ENCODE measurements around the gene SH3BP2. TPM values are rescaled to one million over a fixed set of nuclear protein-coding genes. Genes with fewer than 3 reads are reported as not detected.

The SH3BP2 gene
- total and polyA plus RNA-seq, 10 of the 15 experiments (the other 5 are each of a cell fraction or from before 2014, with no cell fraction given): 1.1 to 61.8 (median 23.9) TPM

DNA sequence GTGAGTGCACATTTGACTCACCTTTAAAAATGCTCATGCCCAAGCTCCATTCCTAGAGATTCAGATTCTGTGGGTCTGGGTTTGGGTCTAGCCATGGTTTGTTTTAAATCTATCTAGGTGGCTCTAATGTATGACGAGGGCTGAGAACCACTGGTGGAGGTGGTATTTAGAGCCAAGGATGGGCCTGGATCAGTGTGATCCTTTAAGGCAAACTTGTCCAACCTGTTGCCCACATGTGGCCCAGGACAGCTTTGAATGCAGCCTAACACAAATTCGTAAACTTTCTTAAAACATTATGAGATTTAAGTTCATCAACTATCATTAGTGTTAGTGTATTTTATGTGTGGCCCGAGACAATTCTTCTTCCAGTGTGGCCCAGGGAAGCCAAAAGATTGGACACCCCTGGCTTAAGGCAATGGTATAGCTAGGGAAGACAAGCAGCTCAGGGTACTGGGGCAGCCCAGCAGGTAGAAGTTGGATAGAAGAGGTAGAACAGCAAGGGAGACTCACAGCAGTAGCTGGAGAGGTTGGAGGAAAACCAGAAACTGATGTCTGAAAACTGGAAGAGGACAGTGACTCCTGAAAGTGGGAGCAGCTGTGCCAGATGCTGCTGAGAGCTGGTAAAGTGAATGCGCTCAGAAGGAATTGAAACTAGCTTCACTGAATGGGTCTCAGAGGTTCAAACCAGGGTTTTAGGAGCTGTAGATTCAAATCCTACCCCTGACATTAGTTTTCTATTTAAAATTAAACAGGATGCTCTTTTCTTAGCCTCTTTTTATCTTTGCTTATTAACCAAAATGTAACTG, 68.9 kb downstream of the SH3BP2 start:
- Histone ChIP-seq H3K36me3 (ENCODE audit: control insufficient read depth in 2 of 2, insufficient read depth in 2 of 2, low read length in 1 of 2) (no peaks in the 10 kb centered on the region; a peak in 1 of 4 replicates), H3K9me3 (replicated peaks; ENCODE audit: control insufficient read depth, insufficient read depth, low read length) (no peaks in the 10 kb centered on the region), H3K4me3 (no peak overlapping the region), H3K4me2 (ENCODE audit: control insufficient read depth, insufficient read depth) (peak overlapping the region; percentile 67), H3K9ac (ENCODE audit: control insufficient read depth, insufficient read depth, low read length) (no peak overlapping the region), H3K27me3 (replicated peaks in 1 of 2; ENCODE audit: control insufficient read depth in 2 of 2, insufficient read depth in 2 of 2, low read length in 1 of 2) (no peaks in the 10 kb centered on the region), H3K4me1 (ENCODE audit: control insufficient read depth, insufficient read depth, low read length) (peaks cover 34% of the 10 kb centered on the region), H3K79me2 (ENCODE audit: control insufficient read depth, insufficient read depth, low read length) (peaks cover 60% of the 10 kb centered on the region), H2AFZ (ENCODE audit: control insufficient read depth, low read depth, low read length) (no peak overlapping the region), H3K27ac (ENCODE audit: control insufficient read depth, insufficient read depth) (peak overlapping the region; percentile 10; the same call in 1 of the 2 replicates), H4K20me1 (ENCODE audit: control insufficient read depth, insufficient read depth) (peaks cover 6% of the 10 kb centered on the region; the same call in 1 of the 2 replicates)
- POLR2A ChIA-PET: interaction anchor here (0.5 to 1.9 kb wide), 9 partner anchors 9 to 268 kb away, joined by 3 to 7 read pairs (median 4); no protein-coding TSS in a partner anchor
- intact Hi-C loops (cut with micrococcal nuclease; ENCODE audit: unreplicated experiment) (no loop called here), in situ Hi-C loops (cut with MboI) (no loop called here)
- RAD21 ChIA-PET (ENCODE audit: unreplicated experiment): interaction anchor here (1.0 to 3.0 kb wide), 6 partner anchors 11 to 166 kb away, joined by 3 to 22 read pairs (median 5); no protein-coding TSS in a partner anchor
- FAIRE-seq (peak; percentile 7), ATAC-seq (peak; percentile 78), DNase-seq (ENCODE audit: low read depth, low spot score) (no peak)
- TF ChIP-seq PBX3 (IDR thresholded peaks at IDR 0.05; ENCODE audit: insufficient replicate concordance, low read depth, low read length) (no peak), TCF3 (IDR thresholded peaks at IDR 0.05; ENCODE audit: borderline replicate concordance, insufficient read depth, low read depth, low read length) (peak; percentile 56; the same call in 1 of the 2 replicates), KDM1A (IDR thresholded peaks at IDR 0.05; ENCODE audit: borderline replicate concordance) (no peak), RCOR1 (conservative IDR thresholded peaks at IDR 0.05; ENCODE audit: low read depth, low read length) (no peak), IKZF2 (IDR thresholded peaks at IDR 0.05) (peak in 1 of 2 experiments; percentile 33; a peak in 2 of 4 replicates), SPI1 (IDR thresholded peaks at IDR 0.05; ENCODE audit: borderline replicate concordance, insufficient read depth, low read depth, low read length) (peak; percentile 62), TCF12 (IDR thresholded peaks at IDR 0.05; ENCODE audit: low read depth, low read length) (0 out of 2 replicates have a peak, but pooled peaks have one; percentile 18), HDGF (IDR thresholded peaks at IDR 0.05) (no peak), IRF4 (IDR thresholded peaks at IDR 0.05; ENCODE audit: low read depth, low read length) (0 out of 2 replicates have a peak, but pooled peaks have one; percentile 30), IKZF1 (conservative IDR thresholded peaks at IDR 0.05) (peak; percentile 56; the same call in 1 of the 2 replicates), PML (IDR thresholded peaks at IDR 0.05; ENCODE audit: low read length) (no peak), RUNX3 (IDR thresholded peaks at IDR 0.05; ENCODE audit: low read length) (no peak), RFX5 (IDR thresholded peaks at IDR 0.05; ENCODE audit: low read depth, low read length) (no peak), ZNF24 (IDR thresholded peaks at IDR 0.05) (peak; percentile 23; the same call in 1 of the 2 replicates), EED (IDR thresholded peaks at IDR 0.05; ENCODE audit: low read depth) (peak; percentile 67), CHD2 (IDR thresholded peaks at IDR 0.05; ENCODE audit: borderline replicate concordance, low read depth, low read length) (no peak)
- TF ChIP-seq, protein P1, sequence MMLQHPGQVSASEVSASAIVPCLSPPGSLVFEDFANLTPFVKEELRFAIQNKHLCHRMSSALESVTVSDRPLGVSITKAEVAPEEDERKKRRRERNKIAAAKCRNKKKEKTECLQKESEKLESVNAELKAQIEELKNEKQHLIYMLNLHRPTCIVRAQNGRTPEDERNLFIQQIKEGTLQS (IDR thresholded peaks at IDR 0.05; ENCODE audit: borderline replicate concordance, extremely low read depth, low read depth, low read length): no peak
- TF ChIP-seq, protein P2, sequence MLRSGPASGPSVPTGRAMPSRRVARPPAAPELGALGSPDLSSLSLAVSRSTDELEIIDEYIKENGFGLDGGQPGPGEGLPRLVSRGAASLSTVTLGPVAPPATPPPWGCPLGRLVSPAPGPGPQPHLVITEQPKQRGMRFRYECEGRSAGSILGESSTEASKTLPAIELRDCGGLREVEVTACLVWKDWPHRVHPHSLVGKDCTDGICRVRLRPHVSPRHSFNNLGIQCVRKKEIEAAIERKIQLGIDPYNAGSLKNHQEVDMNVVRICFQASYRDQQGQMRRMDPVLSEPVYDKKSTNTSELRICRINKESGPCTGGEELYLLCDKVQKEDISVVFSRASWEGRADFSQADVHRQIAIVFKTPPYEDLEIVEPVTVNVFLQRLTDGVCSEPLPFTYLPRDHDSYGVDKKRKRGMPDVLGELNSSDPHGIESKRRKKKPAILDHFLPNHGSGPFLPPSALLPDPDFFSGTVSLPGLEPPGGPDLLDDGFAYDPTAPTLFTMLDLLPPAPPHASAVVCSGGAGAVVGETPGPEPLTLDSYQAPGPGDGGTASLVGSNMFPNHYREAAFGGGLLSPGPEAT (IDR thresholded peaks at IDR 0.05; ENCODE audit: low read depth): 0 out of 2 replicates have a peak, but pooled peaks have one; percentile 37
- SMC1A ChIA-PET (ENCODE audit: uncharacterized antibody, unreplicated experiment): interaction anchor here (0.7 to 6.4 kb wide), 18 partner anchors 9 to 268 kb away, joined by 3 to 49 read pairs (median 4); no protein-coding TSS in a partner anchor
- BruUV-seq (replicated peaks): no TSS peak
- CTCF ChIA-PET: interaction anchor here (0.6 to 3.9 kb wide), 12 partner anchors 10 to 1250 kb away, joined by 3 to 23 read pairs (median 4); no protein-coding TSS in a partner anchor
- 58% methylated on average over 4 of the region's 4 CpGs for WGBS (ENCODE audit: insufficient coverage, insufficient replicate concordance, low lambda C conversion rate, missing lambda C conversion rate)
